ENCODE measurements around the gene TFAP2E.
"Not testable (repeated sequence)": the region's sequence is repeated elsewhere in the genome, so short reads cannot be mapped to it uniquely, and the experiment has no call there.

Gene TFAP2E

GRCh38 chr1:35574655-35575415 is 1.7 kb downstream of the TFAP2E start:
- no peak for DNase-seq

- DNase-seq: no peak
Observed at GRCh38 chr1:35575416-35575958, 2.4 kb downstream of the TFAP2E start.

GRCh38 chr1:35576061-35576765 is 3.1 kb downstream of the TFAP2E start:
- no peak for DNase-seq

GRCh38 chr1:35576766-35577070 is 3.6 kb downstream of the TFAP2E start:
- DNase-seq: not testable (repeated sequence)

GRCh38 chr1:35577071-35577998 is 4.2 kb downstream of the TFAP2E start:
- DNase-seq: no peak

- DNase-seq: no peak
Observed at GRCh38 chr1:35580949-35581388, 7.9 kb downstream of the TFAP2E start.

- DNase-seq: not testable (repeated sequence)
Observed at GRCh38 chr1:35581621-35582020, 8.5 kb downstream of the TFAP2E start.

GRCh38 chr1:35585281-35585680 is 12.2 kb downstream of the TFAP2E start:
- DNase-seq: no peak

- DNase-seq: not testable (repeated sequence)
Observed at GRCh38 chr1:35585805-35586204, 12.7 kb downstream of the TFAP2E start.

- no peak for DNase-seq
Observed at GRCh38 chr1:35586808-35587207, 13.7 kb downstream of the TFAP2E start.

- no peak for DNase-seq
Observed at GRCh38 chr1:35587736-35588135, 14.6 kb downstream of the TFAP2E start.

- no peak for DNase-seq
Observed at GRCh38 chr1:35588197-35588910, 15.2 kb downstream of the TFAP2E start.

- no peak for DNase-seq
Observed at GRCh38 chr1:35589516-35590427, 16.7 kb downstream of the TFAP2E start.

- no peak for DNase-seq
Observed at GRCh38 chr1:35590476-35591040, 17.4 kb downstream of the TFAP2E start.

GRCh38 chr1:35591211-35591610 is 18.1 kb downstream of the TFAP2E start:
- DNase-seq: no peak

GRCh38 chr1:35592991-35593769 is 20.1 kb downstream of the TFAP2E start:
- no peak for DNase-seq

GRCh38 chr1:35594005-35594760 is 21.1 kb downstream of the TFAP2E start:
- no peak for DNase-seq

- DNase-seq: no peak
Observed at GRCh38 chr1:35595684-35596083, 22.6 kb downstream of the TFAP2E start.

GRCh38 chr1:35597870-35598269 is 24.8 kb downstream of the TFAP2E start:
- no peak for DNase-seq
